Measurements from ENCODE around the gene ATP8A2.
"Not testable (repeated sequence)": the region's sequence is repeated elsewhere in the genome, so short reads cannot be mapped to it uniquely, and the experiment has no call there.

ATP8A2 gene

DNA sequence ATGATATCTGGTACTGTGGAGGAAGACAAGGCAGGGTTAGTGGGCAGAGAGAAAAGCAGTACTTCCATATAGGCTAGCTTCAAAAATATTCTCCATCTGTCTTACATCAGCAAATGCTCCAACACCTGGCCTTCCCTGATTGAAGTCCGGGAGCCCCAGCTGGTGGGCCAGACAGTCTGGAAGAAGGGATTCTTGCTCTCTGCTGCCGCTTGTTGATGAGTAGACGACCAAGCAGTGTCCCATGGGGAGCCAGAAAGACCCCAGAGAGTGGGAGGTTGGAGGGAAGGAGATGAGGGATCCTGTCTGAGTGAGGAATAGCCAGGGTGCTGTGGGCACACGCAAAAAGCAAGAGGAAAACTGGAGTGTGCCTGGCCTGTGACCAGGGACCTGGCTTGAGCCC is 95.1 kb downstream of the ATP8A2 start:
- no peak for DNase-seq

DNA sequence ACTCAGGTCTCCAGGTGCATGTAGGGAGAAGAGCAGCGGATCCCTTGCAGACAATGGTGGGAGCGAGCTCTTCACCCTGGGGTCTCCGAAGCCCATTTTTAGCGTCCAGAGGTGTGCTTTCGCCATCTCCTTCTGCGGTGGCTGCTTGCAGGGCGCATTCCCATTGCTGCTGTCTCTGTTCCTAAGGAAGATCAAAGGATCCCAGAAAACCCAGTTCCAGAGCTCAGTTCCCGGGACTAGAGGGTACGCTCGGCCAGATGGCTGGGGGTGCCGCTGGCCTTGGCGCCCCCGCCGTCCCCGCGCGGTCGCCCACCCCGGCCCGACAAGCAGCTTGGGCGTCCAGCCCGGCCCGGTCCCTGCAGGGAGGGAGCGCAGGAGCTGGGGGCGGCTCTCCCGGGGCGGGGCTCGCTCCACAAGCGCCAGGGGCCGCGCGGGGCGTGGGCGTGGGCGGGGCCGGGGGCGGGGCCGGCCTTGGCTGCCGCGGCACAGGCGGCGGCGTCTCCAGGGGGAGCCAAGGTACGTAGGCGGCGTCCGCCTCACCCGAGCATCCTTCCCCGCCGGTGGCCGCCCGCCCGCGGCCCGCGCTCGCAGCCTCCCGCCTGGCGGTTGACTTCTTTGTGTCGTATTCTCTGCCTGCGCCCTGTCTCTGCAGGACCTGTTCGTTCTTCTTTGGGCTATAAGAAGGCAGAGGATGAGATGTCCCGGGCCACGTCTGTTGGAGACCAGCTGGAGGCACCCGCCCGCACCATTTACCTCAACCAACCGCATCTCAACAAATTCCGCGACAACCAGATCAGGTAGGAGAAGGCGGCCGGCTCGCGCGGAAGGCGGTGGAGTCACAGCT is 96.8 kb downstream of the ATP8A2 start:
- DNase-seq, result no peak

DNA sequence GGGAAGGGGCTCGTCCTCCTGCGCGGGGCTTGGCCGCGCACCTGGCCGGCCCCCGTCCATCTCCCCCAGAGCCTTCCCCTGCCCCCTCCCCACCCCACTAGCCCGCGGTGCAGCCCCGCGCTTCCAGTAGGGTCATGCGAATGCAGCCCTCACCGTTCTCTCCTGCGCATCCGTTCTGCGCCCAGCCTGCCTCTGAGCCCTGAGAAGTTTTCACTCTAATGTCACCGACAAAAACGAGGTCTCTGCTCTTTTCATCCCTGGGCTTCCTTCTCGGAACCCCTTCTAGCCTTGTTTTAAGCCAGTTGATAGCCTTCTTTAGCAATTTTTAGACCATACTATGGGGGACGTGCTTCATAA is 97.4 kb downstream of the ATP8A2 start:
- no peak for DNase-seq

DNA sequence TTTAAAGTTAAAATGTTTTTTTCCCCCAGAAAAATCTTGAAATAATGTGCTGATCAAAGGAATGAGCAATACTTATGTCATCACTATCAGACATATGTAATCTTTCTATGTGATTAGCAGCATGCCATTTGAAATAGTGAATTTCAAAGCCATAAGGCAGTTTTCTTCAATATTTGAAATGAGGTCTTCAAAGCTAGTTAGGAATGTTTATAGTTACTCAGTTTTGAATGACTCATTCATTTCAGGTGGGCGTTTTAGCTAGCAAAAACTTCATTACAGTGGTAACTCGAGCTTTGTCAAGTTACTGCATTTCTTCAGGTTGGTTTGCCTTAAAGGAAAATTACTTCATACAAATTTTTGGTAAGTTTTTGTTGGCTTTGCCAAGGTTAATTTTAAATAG is 102.1 kb downstream of the ATP8A2 start:
- DNase-seq, result no peak

GRCh38 chr13:25478186-25478585 is 106.4 kb downstream of the ATP8A2 start:
- DNase-seq, result no peak

- DNase-seq, result no peak
Measured at GRCh38 chr13:25489238-25489637, 117.5 kb downstream of the ATP8A2 start.

GRCh38 chr13:25490236-25490635 is 118.5 kb downstream of the ATP8A2 start:
- no peak for DNase-seq

GRCh38 chr13:25493931-25494640 is 122.3 kb downstream of the ATP8A2 start:
- DNase-seq, result no peak

GRCh38 chr13:25494698-25495411 is 123.1 kb downstream of the ATP8A2 start:
- no peak for DNase-seq

DNA sequence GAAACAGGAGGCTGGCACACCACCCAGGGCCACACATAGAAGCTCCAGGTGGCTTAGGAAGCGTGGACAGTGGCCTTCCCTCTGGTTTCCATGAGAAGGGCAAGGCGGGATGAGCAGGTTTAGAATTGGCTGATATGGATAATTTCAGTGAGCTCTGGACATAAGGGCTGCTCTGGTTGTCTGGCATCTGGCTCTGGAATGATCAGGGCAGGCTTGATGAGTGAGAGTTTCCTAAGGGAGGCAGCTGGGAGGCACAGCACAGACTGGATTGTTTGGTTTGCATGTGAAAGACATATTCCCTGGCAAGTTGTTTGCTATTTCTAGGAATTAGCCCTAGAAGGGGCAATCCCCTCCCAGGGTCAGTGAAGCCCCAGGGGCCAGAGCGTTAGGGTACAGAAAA is 129.5 kb downstream of the ATP8A2 start:
- DNase-seq, result no peak

DNA sequence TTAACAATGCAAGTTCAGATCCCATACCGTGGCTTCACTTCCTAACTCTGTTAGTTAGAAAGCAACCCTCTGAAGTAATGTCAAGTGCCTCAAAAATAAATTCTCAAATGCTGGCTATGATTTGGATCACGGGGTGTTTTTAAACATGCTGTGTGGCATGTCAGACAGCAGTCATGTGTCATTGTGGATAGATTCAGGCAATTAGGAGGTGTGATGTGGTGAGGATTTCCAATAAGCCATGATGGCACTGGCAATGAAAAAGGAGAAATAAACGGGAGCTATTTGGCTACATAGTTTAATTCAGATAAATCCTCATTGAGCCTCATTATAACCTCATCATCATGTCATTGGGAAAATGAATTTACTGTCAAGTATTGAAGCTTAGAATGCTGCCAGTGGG is 130.3 kb downstream of the ATP8A2 start:
- no peak for DNase-seq

- DNase-seq, result no peak
Measured at GRCh38 chr13:25502551-25502950, 130.8 kb downstream of the ATP8A2 start.

DNA sequence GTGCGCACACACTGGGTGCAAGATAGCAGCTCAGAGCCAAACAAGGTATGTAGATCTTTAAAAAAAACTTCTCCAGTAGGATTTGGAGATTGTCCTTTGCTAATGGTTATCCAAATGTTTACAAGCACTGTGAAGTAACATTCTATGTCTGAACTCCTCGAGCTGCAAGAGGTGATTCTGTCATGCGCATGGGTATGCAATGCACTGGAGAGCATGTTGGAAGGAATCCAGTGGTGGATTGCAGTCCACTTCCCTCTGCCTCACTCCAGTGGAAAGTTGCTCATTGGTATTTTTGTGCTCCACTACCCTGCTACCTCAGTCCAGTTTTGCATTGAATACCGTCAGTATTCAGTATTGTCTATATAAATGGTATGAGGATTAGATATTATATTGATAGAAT is 132.1 kb downstream of the ATP8A2 start:
- no peak for DNase-seq

GRCh38 chr13:25507841-25508240 is 136.1 kb downstream of the ATP8A2 start:
- no peak for DNase-seq

- DNase-seq, result not testable (repeated sequence)
Measured at GRCh38 chr13:25513060-25513459, 141.3 kb downstream of the ATP8A2 start.

GRCh38 chr13:25518441-25518840 is 146.7 kb downstream of the ATP8A2 start:
- DNase-seq, result no peak

DNA sequence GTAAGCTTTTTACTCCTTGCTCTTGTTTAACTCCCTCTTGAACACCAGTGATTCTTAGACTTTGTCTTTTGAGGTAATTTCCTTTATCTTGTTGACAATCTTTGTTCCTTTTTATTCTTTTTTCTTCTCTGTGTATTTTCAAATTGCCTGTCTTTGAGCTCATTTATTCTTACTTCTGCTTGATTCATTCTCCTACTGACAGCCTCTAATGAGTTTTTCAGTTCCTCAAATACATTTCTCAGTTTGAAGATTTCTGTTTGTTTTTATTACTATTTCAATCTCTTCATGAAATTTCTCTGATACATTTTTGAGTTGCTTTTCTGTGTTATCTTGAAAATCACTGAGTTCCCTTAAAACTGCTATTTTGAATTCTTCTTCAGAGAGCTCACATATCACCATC is 154.1 kb downstream of the ATP8A2 start:
- no peak for DNase-seq

GRCh38 chr13:25528266-25528665 is 156.5 kb downstream of the ATP8A2 start:
- no peak for DNase-seq

- no peak for DNase-seq
Measured at GRCh38 chr13:25529425-25529824, 157.7 kb downstream of the ATP8A2 start.

- DNase-seq, result no peak
Measured at GRCh38 chr13:25538276-25538675, 166.5 kb downstream of the ATP8A2 start.

GRCh38 chr13:25541434-25542123 is 169.8 kb downstream of the ATP8A2 start:
- no peak for DNase-seq

DNA sequence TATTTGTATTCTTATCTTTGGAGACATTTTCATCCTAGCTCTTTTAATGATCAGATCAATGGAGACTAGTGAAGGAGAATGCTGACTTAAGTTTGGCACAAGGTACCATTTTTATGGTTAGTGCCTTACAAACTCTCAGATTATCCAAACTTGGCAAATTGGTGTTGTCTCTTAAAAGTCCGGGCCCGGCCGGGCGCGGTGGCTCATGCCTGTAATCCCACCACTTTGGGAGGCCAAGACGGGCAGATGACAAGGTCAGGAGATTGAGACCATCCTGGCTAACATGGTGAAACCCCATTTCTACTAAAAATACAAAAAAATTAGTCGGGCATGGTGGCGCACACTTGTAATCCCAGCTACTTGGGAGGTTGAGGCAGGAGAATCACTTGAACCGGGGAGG is 177.2 kb downstream of the ATP8A2 start:
- not testable (repeated sequence) for DNase-seq

- no peak for DNase-seq
Measured at GRCh38 chr13:25561812-25562211, 190.0 kb downstream of the ATP8A2 start.
